H1 (cell line): ENCODE data around the gene RPS29. TPM values are rescaled to one million over a fixed set of nuclear protein-coding genes. Genes with fewer than 3 reads are reported as not detected.

Experiments
- CHD7 ChIP-seq: fragments of 300-600 bp; sonication (generic); IDR thresholded peaks from 2 replicates; pipeline ENCODE4 v1.7.1; 2012; ENCODE audit warnings: low read length, moderate library complexity, mild to moderate bottlenecking, inconsistent platforms; ENCODE audit not compliant: insufficient replicate concordance
- CREB1 ChIP-seq: IDR thresholded peaks from 2 replicates; pipeline ENCODE4 v1.6.1; 2012; ENCODE audit warnings: inconsistent platforms
- EGR1 ChIP-seq: IDR thresholded peaks from 2 replicates; pipeline ENCODE4 v1.6.1; 2011; ENCODE audit warnings: low read depth, low read length, borderline replicate concordance
- EZH2 ChIP-seq: fragments of 200-600 bp; sonication (generic); IDR thresholded peaks from 2 replicates; pipeline ENCODE4 v1.7.1; 2012; ENCODE audit warnings: low read depth, mild to moderate bottlenecking, moderate library complexity, low read length, inconsistent platforms; ENCODE audit not compliant: severe bottlenecking
- SIRT6 ChIP-seq: IDR thresholded peaks from one replicate; pipeline ENCODE4 v1.7.1; 2012; ENCODE audit warnings: low read length, inconsistent platforms
- polyA plus RNA-seq, 7 experiments: library from polyadenylated mRNA; depleted of rRNA in 3 of 7; stranded (reverse) in 5 of 7; unstranded in 2 of 7; fragments of >200 nt in 5 of 7; fragments of 200-250 nt in 2 of 7; gene quantifications; 1 replicate in 5 of 7; 2 replicates in 1 of 7; 4 replicates in 1 of 7; pipeline versions ENCODE4 v1.2.1 to v1.2.3, GENCODE V29; 2011 to 2013; ENCODE audit warnings: missing spikeins in 2 of 7, mixed read lengths in 2 of 7
- total RNA-seq: library from RNA; stranded (reverse); fragmentation: NEBNext Ultra II Directional; extraction: Animal tissue kit (Norgen Biotek cat#: 25700); gene quantifications from 2 replicates; pipeline ENCODE4 v1.2.1, GENCODE V29; 2021

Gene RPS29
- total and polyA plus RNA-seq, 2 of the 8 experiments (the other 6 are each of a cell fraction or from before 2014, with no cell fraction given), result 2,193 to 23,165 TPM

DNA sequence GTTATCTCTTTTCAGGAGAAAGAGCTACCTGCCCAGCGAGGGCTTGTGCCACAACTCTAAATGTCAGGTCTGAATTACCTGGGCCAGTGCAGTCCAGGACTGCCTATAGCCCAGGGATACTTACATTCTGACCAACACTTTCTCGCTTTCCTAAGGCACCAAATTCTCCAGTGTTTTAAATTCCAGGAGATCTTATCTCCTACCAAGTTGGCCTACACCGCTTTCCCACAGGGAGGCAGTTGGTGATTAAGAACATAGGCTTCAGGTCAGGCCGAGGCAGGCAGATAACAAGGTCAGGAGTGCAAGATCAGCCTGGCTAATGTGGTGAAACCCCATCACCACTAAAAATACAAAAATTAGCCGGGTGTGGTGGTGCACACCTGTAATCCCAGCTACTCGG lies 41.1 kb downstream of the RPS29 start (continued):
- TF ChIP-seq CHD7 (no peak), EZH2 (no peak), SIRT6 (no peak), CREB1 (no peak), EGR1 (no peak)
